ENCODE data around the gene RASA2. TPM values are rescaled to one million over a fixed set of nuclear protein-coding genes. Genes with fewer than 3 reads are reported as not detected.

The RASA2 gene
- total and polyA plus RNA-seq, 9 of the 15 experiments (the other 6 are each of a cell fraction or from before 2014, with no cell fraction given) = 2.0 to 12.8 (median 9.5) TPM

DNA sequence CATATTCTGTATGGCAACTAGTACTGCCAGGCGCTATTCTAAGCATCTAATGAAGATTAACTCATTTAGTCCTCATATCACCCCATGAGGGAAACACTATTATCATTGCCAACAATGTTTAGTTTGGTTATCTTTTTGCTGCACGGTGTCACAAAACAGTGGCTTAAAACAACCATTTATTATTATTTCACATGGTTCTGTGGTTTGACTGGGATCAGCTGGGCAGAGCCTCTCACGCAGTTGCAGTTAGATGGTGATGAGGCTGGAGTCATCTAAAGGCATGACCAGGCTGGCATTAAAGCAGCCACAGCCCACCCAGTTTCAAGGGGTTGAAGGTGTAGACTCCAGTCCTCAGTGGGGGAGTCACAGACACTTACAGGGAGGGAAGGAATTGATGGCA, 32.8 kb upstream of the RASA2 start (continued):
- TF ChIP-seq, protein P1, sequence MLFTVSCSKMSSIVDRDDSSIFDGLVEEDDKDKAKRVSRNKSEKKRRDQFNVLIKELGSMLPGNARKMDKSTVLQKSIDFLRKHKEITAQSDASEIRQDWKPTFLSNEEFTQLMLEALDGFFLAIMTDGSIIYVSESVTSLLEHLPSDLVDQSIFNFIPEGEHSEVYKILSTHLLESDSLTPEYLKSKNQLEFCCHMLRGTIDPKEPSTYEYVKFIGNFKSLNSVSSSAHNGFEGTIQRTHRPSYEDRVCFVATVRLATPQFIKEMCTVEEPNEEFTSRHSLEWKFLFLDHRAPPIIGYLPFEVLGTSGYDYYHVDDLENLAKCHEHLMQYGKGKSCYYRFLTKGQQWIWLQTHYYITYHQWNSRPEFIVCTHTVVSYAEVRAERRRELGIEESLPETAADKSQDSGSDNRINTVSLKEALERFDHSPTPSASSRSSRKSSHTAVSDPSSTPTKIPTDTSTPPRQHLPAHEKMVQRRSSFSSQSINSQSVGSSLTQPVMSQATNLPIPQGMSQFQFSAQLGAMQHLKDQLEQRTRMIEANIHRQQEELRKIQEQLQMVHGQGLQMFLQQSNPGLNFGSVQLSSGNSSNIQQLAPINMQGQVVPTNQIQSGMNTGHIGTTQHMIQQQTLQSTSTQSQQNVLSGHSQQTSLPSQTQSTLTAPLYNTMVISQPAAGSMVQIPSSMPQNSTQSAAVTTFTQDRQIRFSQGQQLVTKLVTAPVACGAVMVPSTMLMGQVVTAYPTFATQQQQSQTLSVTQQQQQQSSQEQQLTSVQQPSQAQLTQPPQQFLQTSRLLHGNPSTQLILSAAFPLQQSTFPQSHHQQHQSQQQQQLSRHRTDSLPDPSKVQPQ (CRISPR knock-in tag; IDR thresholded peaks at IDR 0.05; ENCODE audit: borderline replicate concordance) = no peak
- TF ChIP-seq JUN (IDR thresholded peaks at IDR 0.05; ENCODE audit: borderline replicate concordance, low read depth, low read length) (no peak), JUN (CRISPR knock-in tag; IDR thresholded peaks at IDR 0.05; ENCODE audit: borderline replicate concordance) (no peak), U2AF1 (optimal IDR thresholded peaks at IDR 0.05; ENCODE audit: low read depth, low read length) (no peak), NBN (IDR thresholded peaks at IDR 0.05; ENCODE audit: low read depth) (no peak), SIRT6 (IDR thresholded peaks at IDR 0.05; ENCODE audit: low read depth, low read length) (no peak), MYBL2 (IDR thresholded peaks at IDR 0.05; ENCODE audit: low read depth) (no peak), MYBL2 (CRISPR knock-in tag; IDR thresholded peaks at IDR 0.05; ENCODE audit: borderline replicate concordance) (no peak), BRF2 (IDR thresholded peaks at IDR 0.05; ENCODE audit: borderline replicate concordance, insufficient read depth, insufficient read length) (no peak), ZNF79 (CRISPR knock-in tag; IDR thresholded peaks at IDR 0.05; ENCODE audit: low read depth) (no peak), SIN3B (IDR thresholded peaks at IDR 0.05; ENCODE audit: low read depth) (no peak), TSC22D4 (tag; IDR thresholded peaks at IDR 0.05) (no peak), KHSRP (IDR thresholded peaks at IDR 0.05) (no peak), FOXK1 (CRISPR knock-in tag; IDR thresholded peaks at IDR 0.05; ENCODE audit: borderline replicate concordance) (no peak), ARID1B (IDR thresholded peaks at IDR 0.05) (peak; percentile 57), ZZZ3 (IDR thresholded peaks at IDR 0.05) (no peak), NFRKB (IDR thresholded peaks at IDR 0.05; ENCODE audit: low read depth) (no peak), POLR3A (IDR thresholded peaks at IDR 0.05; ENCODE audit: borderline replicate concordance, extremely low read depth, insufficient read depth, insufficient read length) (no peak), BCL6 (CRISPR knock-in tag; IDR thresholded peaks at IDR 0.05) (no peak), TEAD4 (IDR thresholded peaks at IDR 0.05; ENCODE audit: low read length) (0 out of 2 replicates have a peak, but pooled peaks have one; percentile 14), TEAD4 (CRISPR knock-in tag; IDR thresholded peaks at IDR 0.05; ENCODE audit: borderline replicate concordance) (no peak), HDAC6 (IDR thresholded peaks at IDR 0.05; ENCODE audit: low read depth, low read length) (no peak), USF1 (CRISPR knock-in tag; IDR thresholded peaks at IDR 0.05) (no peak)
- TF ChIP-seq, protein P2, sequence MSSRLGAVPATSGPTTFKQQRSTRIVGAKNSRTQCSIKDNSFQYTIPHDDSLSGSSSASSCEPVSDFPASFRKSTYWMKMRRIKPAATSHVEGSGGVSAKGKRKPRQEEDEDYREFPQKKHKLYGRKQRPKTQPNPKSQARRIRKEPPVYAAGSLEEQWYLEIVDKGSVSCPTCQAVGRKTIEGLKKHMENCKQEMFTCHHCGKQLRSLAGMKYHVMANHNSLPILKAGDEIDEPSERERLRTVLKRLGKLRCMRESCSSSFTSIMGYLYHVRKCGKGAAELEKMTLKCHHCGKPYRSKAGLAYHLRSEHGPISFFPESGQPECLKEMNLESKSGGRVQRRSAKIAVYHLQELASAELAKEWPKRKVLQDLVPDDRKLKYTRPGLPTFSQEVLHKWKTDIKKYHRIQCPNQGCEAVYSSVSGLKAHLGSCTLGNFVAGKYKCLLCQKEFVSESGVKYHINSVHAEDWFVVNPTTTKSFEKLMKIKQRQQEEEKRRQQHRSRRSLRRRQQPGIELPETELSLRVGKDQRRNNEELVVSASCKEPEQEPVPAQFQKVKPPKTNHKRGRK (tag; IDR thresholded peaks at IDR 0.05) = no peak

Data from K562 (cell line).